Stimulated activated CD4-positive, alpha-beta T cell treated with anti-CD3 and anti-CD28 coated beads, TNF-alpha, amount 100 ng/mL, for 48 hours (primary cell): ENCODE measurements around the gene ADCY1.

Experiments used
- DNase-seq, 3 donors: peaks; one replicate each; pipeline ENCODE4 v3.0.0-alpha.2; 2020; ENCODE audit warnings: low read depth in 3 of 3

Gene ADCY1

GRCh38 chr7:45576249-45576929 is 2.2 kb downstream of the ADCY1 start:
- no peak for DNase-seq

DNA sequence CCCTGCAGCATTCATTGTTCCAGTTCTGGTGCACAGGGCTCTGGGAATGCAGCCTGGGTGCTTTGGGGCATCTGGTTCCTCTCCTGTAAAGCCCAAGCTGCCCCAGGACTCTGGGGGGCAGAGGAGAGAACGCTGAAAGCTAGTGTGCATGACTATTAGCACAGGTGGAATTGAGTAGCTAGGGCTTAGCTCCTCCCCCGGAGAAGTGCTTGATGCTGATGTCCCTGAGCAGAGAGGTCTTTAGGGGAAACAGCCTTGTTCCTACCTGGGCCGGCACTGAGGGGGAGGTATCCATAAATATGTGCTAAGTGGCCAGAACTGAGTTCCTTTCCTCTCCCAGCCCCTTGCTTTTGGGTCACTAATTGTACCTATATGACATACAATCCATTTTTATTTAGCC is 3.9 kb downstream of the ADCY1 start:
- DNase-seq: no peak

DNA sequence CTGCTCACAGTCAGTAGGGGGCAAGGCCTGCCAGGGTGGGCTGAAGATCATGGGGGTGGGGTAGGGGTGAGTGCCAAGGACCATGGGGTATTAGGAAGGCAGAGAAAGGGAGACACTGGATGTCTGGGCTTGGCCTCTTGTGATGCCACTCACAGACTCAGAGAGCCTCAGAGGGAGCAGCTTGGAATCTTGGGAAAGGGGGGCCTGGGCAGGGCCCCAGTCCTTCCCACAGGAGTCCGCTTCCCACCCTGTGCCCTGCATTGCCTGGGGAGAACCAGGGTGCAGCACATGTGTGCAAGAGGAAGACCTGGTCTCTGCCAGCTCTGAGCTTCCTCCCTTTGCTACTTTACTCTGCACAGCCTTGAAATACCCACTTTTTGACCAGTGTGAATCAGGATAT is 4.3 kb downstream of the ADCY1 start:
- DNase-seq: no peak

DNA sequence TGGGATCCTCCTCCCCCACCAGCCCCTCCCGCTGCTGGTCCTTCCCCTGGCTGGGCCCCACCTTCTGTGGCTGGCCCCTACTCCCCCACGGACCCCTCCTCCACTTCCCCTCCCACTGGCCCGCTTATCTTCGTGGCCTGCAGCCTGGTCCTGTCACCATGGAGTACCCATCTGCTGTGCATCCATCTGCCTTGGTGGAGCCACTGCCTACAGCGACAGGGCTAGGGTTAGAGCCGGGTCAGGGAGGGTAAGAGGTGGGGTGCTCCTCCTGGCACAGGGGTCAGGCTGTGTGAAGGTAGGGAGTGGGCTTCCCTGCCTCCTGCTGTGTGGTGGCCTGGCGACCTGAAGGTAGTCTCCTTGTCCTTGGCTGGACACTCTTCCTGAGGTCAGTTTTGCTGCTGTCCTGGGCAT is 5.2 kb downstream of the ADCY1 start:
- DNase-seq: no peak

- DNase-seq: no peak
These were observed 6.1 kb downstream of the ADCY1 start for GRCh38 chr7:45580053-45580872.

GRCh38 chr7:45581271-45581780 is 7.2 kb downstream of the ADCY1 start:
- no peak for DNase-seq

DNA sequence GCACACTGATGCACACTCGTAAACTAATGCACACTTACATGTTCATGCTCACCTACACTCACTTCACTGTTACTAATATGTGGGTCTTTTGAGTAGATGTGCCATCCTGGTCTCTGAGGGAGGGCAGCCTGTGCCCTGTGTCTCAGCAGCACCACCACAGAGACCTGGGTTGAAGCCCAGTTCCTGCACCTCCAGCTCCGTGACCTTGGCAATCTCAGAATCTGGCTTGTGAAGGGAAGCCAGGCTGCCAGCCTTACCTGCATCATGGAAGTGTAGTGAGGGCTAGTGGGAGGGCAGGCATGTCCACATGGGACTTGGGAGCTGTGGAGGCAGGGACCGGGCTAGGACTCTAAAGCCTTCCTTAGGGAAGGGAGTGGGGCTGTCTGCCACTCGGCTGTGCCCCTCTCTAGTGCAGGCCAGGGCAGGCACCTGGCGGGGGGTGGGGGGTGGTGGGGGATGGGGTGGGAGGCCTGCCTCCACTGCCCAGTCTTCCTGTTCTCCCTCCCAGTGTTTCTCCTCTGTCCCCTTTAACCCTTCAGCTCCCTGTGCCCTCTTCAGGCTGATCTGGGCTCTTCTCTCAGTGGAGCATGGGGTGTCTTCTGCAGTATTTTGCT is 8.1 kb downstream of the ADCY1 start:
- DNase-seq: no peak

- DNase-seq: no peak
These were observed 8.7 kb downstream of the ADCY1 start for GRCh38 chr7:45582868-45583277.

GRCh38 chr7:45583296-45583695 is 9.1 kb downstream of the ADCY1 start:
- DNase-seq: no peak

- DNase-seq: no peak
These were observed 10.4 kb downstream of the ADCY1 start for GRCh38 chr7:45584261-45585210.

GRCh38 chr7:45585628-45586027 is 11.5 kb downstream of the ADCY1 start:
- DNase-seq: no peak

GRCh38 chr7:45586542-45587520 is 12.7 kb downstream of the ADCY1 start:
- no peak for DNase-seq

GRCh38 chr7:45588466-45588865 is 14.3 kb downstream of the ADCY1 start:
- no peak for DNase-seq

- no peak for DNase-seq
These were observed 14.9 kb downstream of the ADCY1 start for GRCh38 chr7:45589061-45589460.

- no peak for DNase-seq
These were observed 15.9 kb downstream of the ADCY1 start for GRCh38 chr7:45589915-45590678.

GRCh38 chr7:45590679-45591057 is 16.5 kb downstream of the ADCY1 start:
- DNase-seq: no peak

GRCh38 chr7:45591101-45591906 is 17.1 kb downstream of the ADCY1 start:
- DNase-seq: no peak

- DNase-seq: no peak
These were observed 18.2 kb downstream of the ADCY1 start for GRCh38 chr7:45592230-45592991.
